CD4-positive, CD25-positive, alpha-beta regulatory T cell (primary cell): ENCODE measurements around the gene GLIPR1L1. TPM values are rescaled to one million over a fixed set of nuclear protein-coding genes. Genes with fewer than 3 reads are reported as not detected.

ENCODE experiments used
- ATAC-seq, 2 donors: fragments of 150-1000 bp; cut with Tn5 transposase; one replicate each; pipeline ENCODE4 v1.10.0; 2021; ENCODE audit warnings: low read depth in 2 of 2, moderate number of reproducible peaks in 2 of 2, moderate library complexity in 1 of 2
- DNase-seq, 3 donors: peaks; one replicate each; pipeline versions ENCODE4 v3.0.0 to v3.0.0-alpha.2; 2012 to 2022; ENCODE audit warnings: mixed read lengths in 1 of 3
- H3K27ac ChIP-seq: one replicate; pipeline ENCODE4 v1.7.0; 2013; ENCODE audit warnings: mild to moderate bottlenecking, low read length; ENCODE audit not compliant: insufficient read depth, poor library complexity, severe bottlenecking
- H3K27me3 ChIP-seq: one replicate; pipeline ENCODE4 v1.7.0; 2013; ENCODE audit warnings: low read length; ENCODE audit not compliant: control insufficient read depth, insufficient read depth
- H3K36me3 ChIP-seq: one replicate; pipeline ENCODE4 v1.7.0; 2013; ENCODE audit warnings: mild to moderate bottlenecking, low read length, moderate library complexity; ENCODE audit not compliant: control insufficient read depth, insufficient read depth
- H3K4me1 ChIP-seq: 2 replicates; pipeline ENCODE4 v1.7.0; 2013; ENCODE audit warnings: mild to moderate bottlenecking, low read length; ENCODE audit not compliant: insufficient read depth, control insufficient read depth, poor library complexity, severe bottlenecking
- H3K4me3 ChIP-seq: one replicate; pipeline ENCODE4 v1.7.0; 2013; ENCODE audit warnings: low read depth, mild to moderate bottlenecking, low read length, moderate library complexity
- H3K9me3 ChIP-seq, 2 experiments: 1 replicate in 1 of 2; 2 replicates in 1 of 2; pipeline ENCODE4 v1.7.0; 2013; ENCODE audit warnings: low read length in 2 of 2, mild to moderate bottlenecking in 1 of 2, moderate library complexity in 1 of 2; ENCODE audit not compliant: control insufficient read depth in 2 of 2
- H3K27ac Mint-ChIP-seq, 3 donors: one replicate each; pipeline ENCODE4 v1.8.0; 2020 to 2022; ENCODE audit warnings: mild to moderate bottlenecking in 3 of 3, mixed read lengths in 3 of 3, moderate library complexity in 2 of 3
- H3K27me3 Mint-ChIP-seq: one replicate; pipeline ENCODE4 v1.8.0; 2022; ENCODE audit warnings: mild to moderate bottlenecking, mixed read lengths
- H3K36me3 Mint-ChIP-seq: one replicate; pipeline ENCODE4 v1.8.0; 2020; ENCODE audit warnings: mixed read lengths
- H3K4me1 Mint-ChIP-seq, 4 donors: one replicate each; pipeline ENCODE4 v1.8.0; 2020 to 2022; ENCODE audit warnings: mixed read lengths in 4 of 4, mild to moderate bottlenecking in 1 of 4
- H3K4me3 Mint-ChIP-seq, 4 donors: one replicate each; pipeline ENCODE4 v1.8.0; 2020 to 2022; ENCODE audit warnings: mild to moderate bottlenecking in 4 of 4, mixed read lengths in 4 of 4, moderate library complexity in 3 of 4
- H3K9me3 Mint-ChIP-seq, 7 donors: one replicate each; pipeline ENCODE4 v1.8.0; 2020 to 2022; ENCODE audit warnings: mixed read lengths in 7 of 7, mild to moderate bottlenecking in 3 of 7, moderate library complexity in 2 of 7
- polyA plus RNA-seq, 4 donors: library from polyadenylated mRNA; unstranded; fragments of 300-500 nt; fragmentation: Illumina TruSeq; gene quantifications; one replicate each; pipeline ENCODE4 v1.2.3, GENCODE V29; 2021
- total RNA-seq: library from RNA; stranded (reverse); gene quantifications from one replicate; pipeline ENCODE4 v1.2.3, GENCODE V29; 2022

GLIPR1L1 gene
- total and polyA plus RNA-seq, 5 donors from 2014 or later, result not detected

GRCh38 chr12:75414671-75415070 lies 80.2 kb downstream of the GLIPR1L1 start:
- H3K27ac Mint-ChIP-seq, result no peak overlapping the region
- DNase-seq (no peak), ATAC-seq (no peak)
- H3K4me1 ChIP-seq, result no peaks in the 10 kb centered on the region
- H3K4me1 Mint-ChIP-seq, result peaks cover 0 to 7% (median 0%) of the 10 kb centered on the region in 4 donors
- no peaks in the 10 kb centered on the region for H3K36me3 ChIP-seq
- H3K9me3 Mint-ChIP-seq, result peaks cover 0 to 3% (median 0%) of the 10 kb centered on the region in 7 donors
- no peak overlapping the region for H3K27ac ChIP-seq
- H3K27me3 ChIP-seq, result no peaks in the 10 kb centered on the region
- H3K36me3 Mint-ChIP-seq, result peaks cover 7% of the 10 kb centered on the region
- no peaks in the 10 kb centered on the region for H3K27me3 Mint-ChIP-seq
- H3K9me3 ChIP-seq, result no peaks in the 10 kb centered on the region
- no peak overlapping the region for H3K4me3 ChIP-seq
- H3K4me3 Mint-ChIP-seq, result no peak overlapping the region

GRCh38 chr12:75419841-75420240 lies 85.4 kb downstream of the GLIPR1L1 start:
- no peak overlapping the region for H3K4me3 ChIP-seq
- no peaks in the 10 kb centered on the region for H3K36me3 ChIP-seq
- H3K4me1 Mint-ChIP-seq, result peaks cover 0 to 7% (median 0%) of the 10 kb centered on the region in 4 donors
- H3K36me3 Mint-ChIP-seq, result peaks cover 2% of the 10 kb centered on the region
- H3K4me1 ChIP-seq, result no peaks in the 10 kb centered on the region
- H3K27ac ChIP-seq, result no peak overlapping the region
- H3K27me3 ChIP-seq, result no peaks in the 10 kb centered on the region
- no peaks in the 10 kb centered on the region for H3K27me3 Mint-ChIP-seq
- no peaks in the 10 kb centered on the region for H3K9me3 ChIP-seq
- H3K9me3 Mint-ChIP-seq, result peaks cover 0 to 4% (median 0%) of the 10 kb centered on the region in 7 donors
- no peak overlapping the region for H3K27ac Mint-ChIP-seq
- ATAC-seq (no peak), DNase-seq (no peak)
- H3K4me3 Mint-ChIP-seq, result no peak overlapping the region

Other genes starting within 250 kb of the GLIPR1L1 start
- not detected for gene KCNC2, start 124.8 kb upstream of the GLIPR1L1 start, total RNA-seq
- not detected for gene KCNC2, start 124.8 kb upstream of the GLIPR1L1 start, polyA plus RNA-seq
- 5.1 TPM for gene CAPS2, start 4.3 kb upstream of the GLIPR1L1 start, total RNA-seq
- 1 to 10 TPM; 1.5 to 2.8 (median 2.4) TPM for gene CAPS2, start 4.3 kb upstream of the GLIPR1L1 start, polyA plus RNA-seq
- 0.27 TPM for gene GLIPR1L2, start 56.4 kb downstream of the GLIPR1L1 start, total RNA-seq
- 1 to 10 TPM in 2 of 4 donors, under 1 TPM in 1, not detected in 1; 0.54 to 2.2 (median 1.7) TPM for gene GLIPR1L2, start 56.4 kb downstream of the GLIPR1L1 start, polyA plus RNA-seq
- gene GLIPR1, start 146.1 kb downstream of the GLIPR1L1 start, total RNA-seq, result 91.4 TPM
- gene GLIPR1, start 146.1 kb downstream of the GLIPR1L1 start, polyA plus RNA-seq, result 100 to 1,000 TPM; 127 to 207 (median 173) TPM
- 113 TPM for gene KRR1, start 176.9 kb downstream of the GLIPR1L1 start, total RNA-seq
- gene KRR1, start 176.9 kb downstream of the GLIPR1L1 start, polyA plus RNA-seq, result 10 to 100 TPM; 47.9 to 70.2 (median 59.0) TPM